ENCODE data around the gene NUP214. TPM values are rescaled to one million over a fixed set of nuclear protein-coding genes. Genes with fewer than 3 reads are reported as not detected.

NUP214 gene
- total and polyA plus RNA-seq, 9 donors, result 25.0 to 60.7 (median 46.6) TPM

GRCh38 chr9:131258186-131258585 lies 132.8 kb downstream of the NUP214 start:
- Histone ChIP-seq H3K4me1 (ENCODE audit: insufficient read depth) (peaks cover 9% of the 10 kb centered on the region), H3K36me3 (no peaks in the 10 kb centered on the region), H3K4me3 (no peak overlapping the region), H3K27ac (no peak overlapping the region), H3K9me3 (no peaks in the 10 kb centered on the region), H3K27me3 (no peaks in the 10 kb centered on the region)
- intact Hi-C loops (cut with DNase I), result no loop called here
- 77 to 80% (median 77%) methylated on average over 15 of the region's 15 CpGs for WGBS, 3 donors
- TF ChIP-seq CTCF (IDR thresholded peaks at IDR 0.05) (no peak), EP300 (IDR thresholded peaks at IDR 0.05) (no peak), POLR2A (IDR thresholded peaks at IDR 0.05) (no peak)
- no peak for DNase-seq

GRCh38 chr9:131258698-131259431 lies 133.5 kb downstream of the NUP214 start:
- TF ChIP-seq POLR2A (IDR thresholded peaks at IDR 0.05) (no peak), EP300 (IDR thresholded peaks at IDR 0.05) (no peak), CTCF (IDR thresholded peaks at IDR 0.05) (no peak)
- DNase-seq, result no peak
- Histone ChIP-seq H3K4me1 (ENCODE audit: insufficient read depth) (peaks cover 9% of the 10 kb centered on the region), H3K9me3 (no peaks in the 10 kb centered on the region), H3K27me3 (no peaks in the 10 kb centered on the region), H3K27ac (no peak overlapping the region), H3K4me3 (no peak overlapping the region), H3K36me3 (no peaks in the 10 kb centered on the region)
- WGBS, 3 donors, result 82 to 86% (median 83%) methylated on average over 25 of the region's 25 CpGs
- intact Hi-C loops (cut with DNase I), result no loop called here

- DNase-seq, result no peak
- H3K27me3 ChIP-seq, result no peaks in the 10 kb centered on the region
- intact Hi-C loops (cut with DNase I), result no loop called here
- WGBS, 3 donors, result 89 to 96% (median 90%) methylated on average over 11 to 12 of the region's 12 CpGs
- H3K9me3 ChIP-seq, result no peaks in the 10 kb centered on the region
- TF ChIP-seq EP300 (IDR thresholded peaks at IDR 0.05) (no peak), CTCF (IDR thresholded peaks at IDR 0.05) (no peak), POLR2A (IDR thresholded peaks at IDR 0.05) (no peak)
- no peak overlapping the region for H3K27ac ChIP-seq
- H3K4me3 ChIP-seq, result no peak overlapping the region
- H3K36me3 ChIP-seq, result no peaks in the 10 kb centered on the region
- peaks cover 9% of the 10 kb centered on the region for H3K4me1 ChIP-seq (ENCODE audit: insufficient read depth)
Measured at GRCh38 chr9:131259432-131259898, 134.1 kb downstream of the NUP214 start.

- no peak for TF ChIP-seq POLR2A (IDR thresholded peaks at IDR 0.05)
- TF ChIP-seq EP300 (IDR thresholded peaks at IDR 0.05), result no peak
- no peak for TF ChIP-seq CTCF (IDR thresholded peaks at IDR 0.05)
- intact Hi-C loops (cut with DNase I), result no loop called here
- Histone ChIP-seq H3K4me1 (ENCODE audit: insufficient read depth) (peaks cover 9% of the 10 kb centered on the region), H3K4me3 (no peak overlapping the region), H3K9me3 (no peaks in the 10 kb centered on the region), H3K36me3 (no peaks in the 10 kb centered on the region), H3K27ac (no peak overlapping the region), H3K27me3 (no peaks in the 10 kb centered on the region)
- no peak for DNase-seq
- 82 to 89% (median 86%) methylated on average over 20 of the region's 20 CpGs for WGBS, 3 donors
Measured at GRCh38 chr9:131259916-131260597, 134.7 kb downstream of the NUP214 start.
